HG03571 (cell line): ENCODE measurements around the gene PEX1.
"Not testable (repeated sequence)": the region's sequence is repeated elsewhere in the genome, so short reads cannot be mapped to it uniquely, and the experiment has no call there.

Experiments
- ATAC-seq: cut with Tn5 transposase; IDR thresholded peaks from one replicate; pipeline ENCODE4 v1.9.1; 2021; ENCODE audit not compliant: unreplicated experiment

The PEX1 gene

GRCh38 chr7:92528188-92528957 is at the start of gene PEX1, which contains the start of gene RBM48:
Gene PEX1, minus strand, starts transcription at chr7:92528520. Its CDS starts 85 bp downstream, at chr7:92528435.
Gene RBM48, plus strand, starts transcription at chr7:92528795. Its CDS starts 19 bp downstream, at chr7:92528814.
- peak; percentile 94 for ATAC-seq

- no peak for ATAC-seq
These were observed 48.0 kb upstream of the PEX1 start for GRCh38 chr7:92576296-92576695.

DNA sequence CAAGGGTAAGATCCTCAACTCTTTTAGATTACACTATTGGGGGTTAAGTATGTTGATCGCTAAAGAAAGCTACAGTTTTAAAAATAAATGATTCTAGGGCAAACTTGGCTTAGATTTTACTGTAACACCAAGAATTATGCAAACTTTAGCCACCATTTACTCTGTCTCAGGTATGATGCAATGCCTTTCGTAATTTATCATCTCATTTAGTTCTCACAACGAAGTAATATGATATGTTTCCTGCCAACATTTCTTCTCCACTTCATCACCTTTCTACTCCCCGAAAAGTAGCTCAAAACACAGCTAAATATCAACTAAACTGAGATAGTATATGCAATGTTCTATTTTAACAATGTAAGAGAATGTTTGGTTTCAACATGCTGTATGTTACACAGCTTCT is 40.8 kb upstream of the PEX1 start:
- no peak for ATAC-seq

GRCh38 chr7:92567460-92567859 is 39.1 kb upstream of the PEX1 start:
- no peak for ATAC-seq

- no peak for ATAC-seq
These were observed 35.0 kb upstream of the PEX1 start for GRCh38 chr7:92563345-92563744.

GRCh38 chr7:92560602-92561001 is 32.3 kb upstream of the PEX1 start:
- no peak for ATAC-seq

DNA sequence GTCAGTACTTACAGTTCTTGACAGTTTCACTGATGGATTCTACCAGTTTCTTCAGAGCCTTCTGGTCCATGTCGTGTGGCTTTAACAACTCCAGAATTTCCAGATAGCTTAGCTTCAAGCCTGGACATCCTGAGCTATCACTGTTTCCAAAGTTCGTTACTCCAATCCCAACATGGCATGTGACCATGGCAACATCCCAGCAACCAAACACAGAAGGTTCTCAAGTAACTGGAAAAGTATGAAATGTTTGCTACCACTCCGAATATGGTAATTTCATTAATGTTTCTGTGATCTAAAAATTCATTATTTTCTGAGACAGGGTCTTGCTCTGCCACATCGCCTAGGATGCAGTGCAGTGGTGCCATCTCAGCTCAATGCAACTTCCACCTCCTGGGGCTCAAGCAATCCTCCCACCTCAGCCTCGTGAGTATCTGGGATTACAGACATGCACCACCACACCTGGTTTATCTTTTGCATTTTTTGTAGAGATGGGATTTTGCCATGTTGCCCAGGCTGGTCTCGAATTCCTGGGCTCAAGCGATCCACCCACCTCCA is 29.6 kb upstream of the PEX1 start:
- ATAC-seq: no peak

DNA sequence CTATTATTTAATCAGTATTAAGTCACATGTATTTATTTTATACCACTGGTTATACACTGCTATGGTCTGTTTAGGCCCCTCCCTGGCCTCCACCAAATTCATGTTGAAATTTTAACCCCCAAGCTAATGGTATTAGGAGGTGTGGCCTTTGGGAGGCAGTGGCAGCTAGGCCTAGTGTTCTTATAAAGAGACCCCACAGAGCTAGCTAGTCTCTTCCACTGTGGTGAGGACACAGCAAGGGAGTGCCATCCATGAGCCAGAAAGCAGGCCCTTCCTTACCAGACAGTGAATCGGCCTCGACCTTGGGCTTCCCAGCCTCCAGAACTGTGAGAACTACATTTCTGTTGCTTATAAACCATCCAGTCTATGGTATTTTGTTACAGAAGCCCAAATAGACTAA is 28.9 kb upstream of the PEX1 start:
- ATAC-seq: no peak

DNA sequence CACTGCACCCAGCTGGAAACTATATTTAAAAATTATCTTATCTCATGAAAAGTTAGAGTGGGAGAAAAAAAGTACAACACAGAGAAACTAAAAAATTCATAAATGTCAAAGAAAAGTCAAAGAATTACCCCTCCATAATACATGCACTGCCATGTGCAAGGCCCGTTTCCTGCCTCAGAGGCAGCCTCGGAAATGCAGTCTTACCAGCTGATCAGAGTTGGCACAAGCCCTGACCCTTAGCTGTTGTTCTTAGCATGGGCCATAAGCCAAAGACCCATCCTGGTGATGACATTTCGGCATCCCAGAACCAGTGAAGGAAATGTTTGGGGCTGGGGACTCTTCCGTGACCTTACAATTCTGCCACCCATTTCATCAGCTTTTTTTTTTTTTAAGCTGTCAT is 21.9 kb upstream of the PEX1 start:
- no peak for ATAC-seq

GRCh38 chr7:92547579-92547978 is 19.3 kb upstream of the PEX1 start:
- ATAC-seq: no peak

- no peak for ATAC-seq
These were observed 18.7 kb upstream of the PEX1 start for GRCh38 chr7:92546856-92547497.

DNA sequence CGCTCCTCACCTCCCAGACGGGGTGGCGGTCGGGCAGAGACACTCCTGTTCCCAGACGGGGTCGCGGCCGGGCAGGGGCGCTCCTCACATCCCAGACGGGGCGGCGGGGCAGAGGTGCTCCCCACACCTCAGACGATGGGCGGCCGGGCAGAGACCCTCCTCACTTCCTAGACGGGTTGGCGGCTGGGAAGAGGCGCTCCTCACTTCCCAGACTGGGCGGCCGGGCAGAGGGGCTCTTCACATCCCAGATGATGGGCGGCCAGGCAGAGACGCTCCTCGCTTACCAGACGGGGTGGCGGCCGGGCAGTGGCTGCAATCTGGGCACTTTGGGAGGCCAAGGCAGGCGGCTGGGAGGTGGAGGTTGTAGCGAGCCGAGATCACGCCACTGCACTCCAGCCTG is 16.8 kb upstream of the PEX1 start:
- ATAC-seq: not testable (repeated sequence)

DNA sequence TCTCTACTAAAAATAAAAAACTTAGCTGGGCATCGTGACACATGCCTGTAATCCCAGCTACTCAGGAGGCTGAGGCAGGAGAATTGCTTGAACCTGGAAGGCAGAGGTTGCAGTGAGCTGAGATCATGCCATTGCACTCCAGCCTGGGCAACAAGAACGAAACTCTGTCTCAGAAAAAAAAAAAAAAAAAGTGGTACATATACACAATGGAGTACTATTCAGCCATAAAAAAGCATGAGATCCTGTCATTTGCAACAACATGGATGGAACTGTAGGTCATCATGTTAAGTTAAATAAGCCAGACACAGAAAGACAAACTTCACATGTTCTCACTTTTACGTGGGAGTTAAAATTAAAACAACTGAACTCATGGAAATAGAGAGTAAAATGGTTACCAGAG is 15.2 kb upstream of the PEX1 start:
- not testable (repeated sequence) for ATAC-seq

- no peak for ATAC-seq
These were observed 6.3 kb upstream of the PEX1 start for GRCh38 chr7:92534572-92534971.

- peak; percentile 6 for ATAC-seq
These were observed 591 bp upstream of the PEX1 start for GRCh38 chr7:92528958-92529264.

GRCh38 chr7:92527300-92528187 is 776 bp downstream of the PEX1 start:
- ATAC-seq: peak; percentile 29

GRCh38 chr7:92523110-92523509 is 5.2 kb downstream of the PEX1 start:
- no peak for ATAC-seq

- ATAC-seq: no peak
These were observed 8.3 kb downstream of the PEX1 start for GRCh38 chr7:92520024-92520423.

GRCh38 chr7:92517631-92518030 is 10.7 kb downstream of the PEX1 start:
- ATAC-seq: no peak

- ATAC-seq: no peak
These were observed 15.0 kb downstream of the PEX1 start for GRCh38 chr7:92513167-92513902.

GRCh38 chr7:92508946-92509345 is 19.4 kb downstream of the PEX1 start:
- ATAC-seq: no peak
